ENCODE results near the gene GRK7. TPM values are rescaled to one million over a fixed set of nuclear protein-coding genes. Genes with fewer than 3 reads are reported as not detected.

Gene GRK7
- total RNA-seq, 1 experiment from 2014 or later = not detected

DNA sequence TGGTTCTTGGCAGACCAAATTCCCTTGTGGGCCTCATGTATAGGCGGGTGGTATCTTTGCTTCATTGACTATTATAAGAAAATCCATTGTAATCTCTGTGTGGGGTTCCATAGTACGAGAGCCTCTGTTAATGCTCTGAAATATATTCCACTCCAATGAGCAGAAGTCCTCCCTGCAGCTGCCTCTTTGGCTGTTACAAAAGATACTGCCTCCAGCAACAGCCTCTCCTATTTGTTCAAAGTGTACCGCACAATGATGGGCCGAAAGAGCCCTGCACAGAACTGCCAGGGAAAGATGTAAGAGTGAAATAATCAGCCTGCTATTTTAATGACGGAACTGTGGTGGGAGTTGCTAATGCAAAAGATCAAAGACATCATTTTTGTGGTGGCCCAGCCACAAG is 48.9 kb downstream of the GRK7 start:
- TF ChIP-seq EGR1 (IDR thresholded peaks at IDR 0.05; ENCODE audit: low read depth) (no peak), YY1 (IDR thresholded peaks at IDR 0.05; ENCODE audit: extremely low read depth, insufficient replicate concordance, low read depth, low read length) (no peak), MAX (IDR thresholded peaks at IDR 0.05) (no peak)
- TF ChIP-seq, protein P1, sequence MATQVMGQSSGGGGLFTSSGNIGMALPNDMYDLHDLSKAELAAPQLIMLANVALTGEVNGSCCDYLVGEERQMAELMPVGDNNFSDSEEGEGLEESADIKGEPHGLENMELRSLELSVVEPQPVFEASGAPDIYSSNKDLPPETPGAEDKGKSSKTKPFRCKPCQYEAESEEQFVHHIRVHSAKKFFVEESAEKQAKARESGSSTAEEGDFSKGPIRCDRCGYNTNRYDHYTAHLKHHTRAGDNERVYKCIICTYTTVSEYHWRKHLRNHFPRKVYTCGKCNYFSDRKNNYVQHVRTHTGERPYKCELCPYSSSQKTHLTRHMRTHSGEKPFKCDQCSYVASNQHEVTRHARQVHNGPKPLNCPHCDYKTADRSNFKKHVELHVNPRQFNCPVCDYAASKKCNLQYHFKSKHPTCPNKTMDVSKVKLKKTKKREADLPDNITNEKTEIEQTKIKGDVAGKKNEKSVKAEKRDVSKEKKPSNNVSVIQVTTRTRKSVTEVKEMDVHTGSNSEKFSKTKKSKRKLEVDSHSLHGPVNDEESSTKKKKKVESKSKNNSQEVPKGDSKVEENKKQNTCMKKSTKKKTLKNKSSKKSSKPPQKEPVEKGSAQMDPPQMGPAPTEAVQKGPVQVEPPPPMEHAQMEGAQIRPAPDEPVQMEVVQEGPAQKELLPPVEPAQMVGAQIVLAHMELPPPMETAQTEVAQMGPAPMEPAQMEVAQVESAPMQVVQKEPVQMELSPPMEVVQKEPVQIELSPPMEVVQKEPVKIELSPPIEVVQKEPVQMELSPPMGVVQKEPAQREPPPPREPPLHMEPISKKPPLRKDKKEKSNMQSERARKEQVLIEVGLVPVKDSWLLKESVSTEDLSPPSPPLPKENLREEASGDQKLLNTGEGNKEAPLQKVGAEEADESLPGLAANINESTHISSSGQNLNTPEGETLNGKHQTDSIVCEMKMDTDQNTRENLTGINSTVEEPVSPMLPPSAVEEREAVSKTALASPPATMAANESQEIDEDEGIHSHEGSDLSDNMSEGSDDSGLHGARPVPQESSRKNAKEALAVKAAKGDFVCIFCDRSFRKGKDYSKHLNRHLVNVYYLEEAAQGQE (IDR thresholded peaks at IDR 0.05; ENCODE audit: low read depth) = no peak
- TF ChIP-seq, protein P2, sequence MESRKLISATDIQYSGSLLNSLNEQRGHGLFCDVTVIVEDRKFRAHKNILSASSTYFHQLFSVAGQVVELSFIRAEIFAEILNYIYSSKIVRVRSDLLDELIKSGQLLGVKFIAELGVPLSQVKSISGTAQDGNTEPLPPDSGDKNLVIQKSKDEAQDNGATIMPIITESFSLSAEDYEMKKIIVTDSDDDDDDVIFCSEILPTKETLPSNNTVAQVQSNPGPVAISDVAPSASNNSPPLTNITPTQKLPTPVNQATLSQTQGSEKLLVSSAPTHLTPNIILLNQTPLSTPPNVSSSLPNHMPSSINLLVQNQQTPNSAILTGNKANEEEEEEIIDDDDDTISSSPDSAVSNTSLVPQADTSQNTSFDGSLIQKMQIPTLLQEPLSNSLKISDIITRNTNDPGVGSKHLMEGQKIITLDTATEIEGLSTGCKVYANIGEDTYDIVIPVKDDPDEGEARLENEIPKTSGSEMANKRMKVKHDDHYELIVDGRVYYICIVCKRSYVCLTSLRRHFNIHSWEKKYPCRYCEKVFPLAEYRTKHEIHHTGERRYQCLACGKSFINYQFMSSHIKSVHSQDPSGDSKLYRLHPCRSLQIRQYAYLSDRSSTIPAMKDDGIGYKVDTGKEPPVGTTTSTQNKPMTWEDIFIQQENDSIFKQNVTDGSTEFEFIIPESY (IDR thresholded peaks at IDR 0.05; ENCODE audit: extremely low read depth, insufficient replicate concordance, low read length) = no peak
- no peak for DNase-seq (ENCODE audit: low read depth, low spot score)

More for the DNA sequence above, 48.9 kb downstream of the GRK7 start:
- H3K9ac ChIP-seq (ENCODE audit: low read length) = no peak overlapping the region
- H3K79me2 ChIP-seq (ENCODE audit: insufficient read depth, low read length) = no peaks in the 10 kb centered on the region
- H3K4me3 ChIP-seq (replicated peaks in 1 of 2; ENCODE audit: low read depth in 1 of 2, low read length in 2 of 2) = no peak overlapping the region
- POLR2A ChIA-PET = no interaction called here
- H3K27me3 ChIP-seq (ENCODE audit: insufficient read depth, low read length) = no peaks in the 10 kb centered on the region
- ATAC-seq = no peak
- no TSS peak for BruUV-seq (replicated peaks)
- CTCF ChIA-PET = no interaction called here
- RAD21 ChIA-PET (ENCODE audit: low non-redundant PET in 1 of 2, low total read pairs in 2 of 2, uncharacterized antibody in 2 of 2, unreplicated experiment in 2 of 2) = no interaction called here
- H3K36me3 ChIP-seq (ENCODE audit: control insufficient read depth in 1 of 2, insufficient read depth in 2 of 2, low read length in 2 of 2) = no peaks in the 10 kb centered on the region
- no peak overlapping the region for H3K27ac ChIP-seq (ENCODE audit: low read depth, low read length)
- H3K4me1 ChIP-seq (ENCODE audit: control insufficient read depth in 1 of 2, insufficient read depth in 2 of 2, low read length in 2 of 2) = no peaks in the 10 kb centered on the region
- H3K9me3 ChIP-seq (ENCODE audit: control insufficient read depth in 1 of 2, insufficient read depth in 1 of 2, low read depth in 1 of 2, low read length in 2 of 2) = peaks cover 0 to 3% of the 10 kb centered on the region in 2 experiments; a peak in 1 of 4 replicates
- H4K20me1 ChIP-seq (ENCODE audit: insufficient read depth) = no peaks in the 10 kb centered on the region
- H3K4me2 ChIP-seq (ENCODE audit: low read length) = no peak overlapping the region
- intact Hi-C loops (cut with micrococcal nuclease) = no loop called here
- H3K9me2 ChIP-seq (ENCODE audit: insufficient read depth) = no peaks in the 10 kb centered on the region
- no peak overlapping the region for H2AFZ ChIP-seq (ENCODE audit: low read depth, low read length, poor library complexity, severe bottlenecking)
